HG02588 (cell line): ENCODE measurements around the gene RBSN.

ENCODE experiments used
- ATAC-seq: cut with Tn5 transposase; IDR thresholded peaks from one replicate; pipeline ENCODE4 v1.9.1; 2021; ENCODE audit warnings: mild to moderate bottlenecking, moderate library complexity; ENCODE audit not compliant: unreplicated experiment

RBSN gene

DNA sequence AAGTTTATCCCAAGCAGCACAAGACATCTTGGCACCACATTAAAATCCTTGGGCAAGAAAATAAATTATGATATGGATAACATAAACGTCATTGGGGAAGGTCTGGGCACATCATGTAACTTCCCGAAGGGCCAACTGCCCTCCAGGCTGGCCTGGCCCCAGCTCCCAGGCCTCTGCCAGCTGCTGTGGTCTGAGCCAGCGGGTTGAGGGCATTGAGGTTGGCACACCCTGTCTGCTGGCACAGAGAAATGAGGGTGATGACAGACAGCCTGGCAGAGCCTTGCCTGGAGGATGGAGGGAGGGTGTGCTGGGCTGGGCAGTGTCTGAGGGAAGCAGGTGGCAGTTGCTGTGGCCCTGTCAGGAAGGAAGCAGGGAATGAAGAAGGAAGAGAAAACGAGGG, 3.3 kb upstream of the RBSN start:
- ATAC-seq, result no peak

DNA sequence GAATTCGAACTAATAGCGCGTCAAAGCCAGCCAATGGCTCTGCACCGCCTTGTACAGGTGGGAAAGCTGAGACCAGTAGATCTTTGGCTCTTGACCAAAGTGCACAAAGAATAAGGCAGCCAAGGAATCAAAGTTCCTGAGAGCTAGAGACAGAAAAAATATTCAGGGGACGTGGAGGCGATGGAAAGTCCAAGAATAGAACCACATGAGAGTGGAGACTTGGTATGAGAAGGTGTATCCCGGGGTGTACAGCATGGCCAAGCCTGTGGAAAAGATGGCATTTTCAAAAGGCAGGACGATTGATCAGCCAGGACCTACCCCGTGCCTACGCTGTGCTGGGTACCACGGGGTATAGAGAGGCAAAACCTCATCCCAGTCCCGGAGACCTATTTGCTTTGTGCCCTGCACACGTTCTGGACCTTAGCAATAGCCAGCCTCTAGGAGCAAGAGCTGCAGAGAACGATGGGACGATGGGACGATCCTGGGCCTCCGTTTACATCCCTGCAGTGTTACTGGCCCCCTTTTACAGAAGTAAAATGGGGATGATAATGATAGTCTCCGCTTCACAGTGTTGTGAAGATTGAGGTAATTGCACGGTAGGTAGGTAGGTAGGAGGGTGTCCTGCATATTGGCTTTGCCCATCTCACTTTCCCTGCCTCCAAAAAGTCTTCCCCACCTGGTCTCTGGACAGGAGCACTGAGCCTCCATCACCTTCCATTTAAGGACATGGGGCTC, 583 bp upstream of the RBSN start:
- ATAC-seq, result peak; percentile 16

DNA sequence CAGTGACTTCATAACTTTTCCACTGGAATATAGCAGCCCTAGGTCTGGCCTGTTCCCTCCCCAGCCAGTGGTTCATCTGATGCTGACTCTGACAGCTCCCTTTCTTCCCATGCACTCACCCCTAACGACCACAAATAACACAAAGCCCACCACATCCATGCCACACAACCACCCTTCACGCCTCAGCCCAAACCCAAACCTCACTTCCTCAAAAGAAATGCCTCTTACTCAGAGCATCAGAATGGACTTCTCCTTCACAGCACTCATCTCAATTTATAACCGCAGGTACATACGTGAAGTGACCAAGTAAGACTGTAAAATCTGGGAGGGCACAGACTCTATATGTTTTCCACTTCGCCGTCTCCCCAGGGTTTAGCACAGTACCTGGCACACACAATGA, 1.1 kb downstream of the RBSN start:
- no peak for ATAC-seq

DNA sequence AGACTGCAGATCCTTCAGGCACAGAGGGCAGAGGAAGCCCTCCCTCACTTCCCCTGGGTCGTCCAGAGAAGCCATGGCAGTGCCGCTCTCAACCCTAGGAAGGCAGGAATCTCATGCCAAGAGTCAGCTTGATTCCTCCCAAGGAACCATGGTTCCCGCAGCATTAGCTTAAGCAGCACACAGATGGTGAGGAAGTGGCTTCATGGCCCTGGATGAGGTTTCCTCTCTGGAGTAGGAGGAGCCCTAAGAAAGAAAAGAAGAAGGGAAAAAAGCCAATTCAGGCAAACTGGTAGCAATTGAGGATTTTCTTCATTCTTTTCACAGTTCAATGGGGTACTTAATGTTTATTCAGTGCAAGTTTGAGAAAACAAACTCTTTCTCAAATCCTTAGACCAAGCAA, 2.9 kb downstream of the RBSN start:
- no peak for ATAC-seq

DNA sequence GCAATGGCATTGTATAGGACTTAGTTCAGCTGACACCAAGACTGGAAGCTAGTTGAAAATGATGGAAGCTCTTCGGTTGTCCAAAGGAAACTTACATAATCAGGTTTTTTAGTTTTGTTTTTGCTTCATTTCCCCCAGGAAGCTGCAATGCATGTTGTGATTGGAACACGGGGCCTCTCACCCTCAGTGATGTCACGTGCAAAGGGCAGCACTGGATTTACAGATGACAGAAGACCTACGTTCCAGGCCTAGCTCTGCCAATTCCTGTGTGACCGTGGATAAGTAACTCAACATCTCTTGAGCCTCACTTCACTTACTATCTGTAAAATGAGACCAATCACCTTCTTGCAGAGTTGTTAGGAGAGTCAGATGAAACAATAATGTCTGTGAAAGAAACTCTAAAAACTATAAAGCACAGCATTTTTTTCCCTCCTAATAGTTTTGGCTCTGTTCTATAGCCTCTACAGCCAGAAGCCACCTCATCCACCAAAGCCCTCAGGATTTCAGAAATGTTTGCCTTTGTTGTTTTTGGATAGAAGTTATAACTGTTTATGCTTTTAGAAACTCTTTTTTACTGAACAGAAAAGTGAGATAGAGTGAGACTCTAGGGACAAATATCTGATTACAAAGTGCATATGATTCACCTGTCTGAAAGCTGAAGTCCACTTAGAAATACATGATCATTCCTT, 4.6 kb downstream of the RBSN start:
- no peak for ATAC-seq

DNA sequence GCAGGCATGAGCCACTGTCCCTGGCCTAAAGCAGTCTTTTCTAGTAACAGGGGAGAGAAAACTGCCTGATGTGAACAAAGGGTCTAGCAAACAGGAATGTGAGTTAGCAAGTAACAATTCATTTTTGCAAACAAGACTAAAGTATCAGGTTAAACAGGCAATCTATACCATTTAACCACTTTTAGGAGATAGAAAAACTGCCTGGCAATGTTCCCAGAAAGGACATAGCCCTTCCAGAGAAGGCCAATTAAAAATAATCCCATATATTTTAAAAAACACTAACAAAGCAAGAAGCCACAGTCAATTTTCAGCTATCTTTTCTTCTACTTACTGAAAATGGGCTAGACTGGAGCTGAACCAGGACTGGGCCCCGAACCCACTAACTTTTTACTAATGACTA, 6.3 kb downstream of the RBSN start:
- ATAC-seq, result no peak

DNA sequence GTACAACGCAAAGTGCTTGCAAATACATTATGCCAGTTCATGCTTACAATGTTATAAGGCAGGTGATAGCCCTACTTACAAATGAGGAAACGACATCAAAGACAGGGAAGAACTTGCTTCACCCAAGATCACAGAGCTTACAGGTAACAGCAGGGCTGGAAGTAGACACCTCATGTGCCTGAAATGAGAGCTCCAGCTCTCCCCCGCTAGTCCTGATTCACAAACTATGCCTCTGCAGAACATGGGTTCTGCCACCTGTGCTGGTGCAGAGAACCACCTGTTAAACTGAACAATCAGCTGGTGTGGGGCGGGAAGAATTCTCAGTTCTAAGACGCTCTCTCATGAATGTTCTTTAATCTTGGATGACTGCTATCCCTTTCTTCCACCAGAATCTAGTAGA, 7.4 kb downstream of the RBSN start:
- ATAC-seq, result no peak

DNA sequence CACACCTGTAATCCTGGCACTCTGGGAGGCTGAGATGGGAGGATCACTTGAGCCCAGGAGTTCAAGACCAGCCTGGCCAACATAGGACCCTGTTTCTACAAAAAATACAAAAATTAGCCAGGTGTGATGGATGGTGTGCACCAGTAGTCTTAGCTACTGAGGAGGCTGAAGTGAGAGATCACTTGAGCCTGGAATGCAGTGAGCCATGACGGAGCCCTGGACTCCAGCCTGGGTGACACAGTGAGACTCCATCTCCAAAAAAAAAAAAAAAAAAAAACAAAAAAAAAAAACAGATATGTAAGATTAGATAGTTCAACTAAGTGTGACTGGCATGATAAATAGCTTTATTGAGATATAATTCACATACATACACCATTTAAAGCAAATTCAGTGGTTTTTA, 9.7 kb downstream of the RBSN start:
- ATAC-seq, result no peak

DNA sequence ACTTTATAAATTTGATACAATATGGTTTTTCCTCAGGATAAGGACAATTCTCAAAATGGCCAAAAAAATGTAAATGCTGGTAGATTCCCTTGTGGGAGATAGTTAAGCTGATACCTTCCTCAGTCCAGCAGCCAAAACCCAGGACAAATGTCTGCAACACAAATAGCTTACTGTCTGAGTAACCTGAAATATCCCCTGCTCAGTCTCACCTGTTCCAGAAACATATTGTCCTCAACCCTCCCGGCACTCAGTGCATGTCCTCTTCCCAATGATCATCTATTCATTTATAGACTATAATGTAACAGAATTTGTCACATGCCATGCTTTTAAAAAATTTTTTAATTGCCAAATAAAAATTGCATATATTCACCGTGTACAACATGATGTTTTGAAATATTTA, 12.2 kb downstream of the RBSN start:
- no peak for ATAC-seq

DNA sequence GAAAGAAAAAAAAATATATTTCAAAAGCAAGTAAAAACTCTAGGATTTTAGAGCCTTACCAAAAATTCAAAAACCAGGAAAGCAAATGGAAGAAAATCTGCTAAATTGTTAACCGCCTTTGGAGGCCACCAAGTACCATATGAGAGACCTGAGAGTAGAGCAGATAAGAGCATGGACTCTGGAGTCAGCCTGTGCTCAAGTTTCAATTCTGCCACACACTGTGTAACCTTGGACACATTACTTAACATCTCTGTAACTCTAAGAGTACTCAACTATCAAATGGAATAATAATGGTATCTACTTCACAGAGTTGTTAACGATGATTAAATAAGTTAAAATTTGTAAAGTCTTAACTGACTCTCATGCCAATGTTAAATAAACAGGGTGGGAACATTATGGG, 12.7 kb downstream of the RBSN start:
- ATAC-seq, result no peak

DNA sequence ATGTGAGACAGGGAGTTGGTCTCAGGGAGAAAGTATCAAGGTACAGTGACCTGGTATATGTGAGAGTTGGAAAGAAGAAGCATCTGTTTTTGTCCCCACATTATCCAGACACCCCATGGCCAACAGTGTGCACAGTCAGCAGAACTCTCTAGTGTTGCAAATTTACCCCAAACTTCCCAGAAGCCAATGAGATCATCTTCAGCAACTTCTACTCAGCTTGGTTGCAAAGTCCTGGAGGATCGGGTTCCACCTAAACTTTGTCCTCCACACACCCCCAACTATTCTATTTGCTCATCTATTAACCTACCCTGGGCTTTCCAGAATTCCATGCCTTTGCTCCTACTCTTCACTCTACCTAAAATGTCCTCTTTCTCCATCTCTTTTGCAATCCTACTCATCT, 15.7 kb downstream of the RBSN start:
- no peak for ATAC-seq

DNA sequence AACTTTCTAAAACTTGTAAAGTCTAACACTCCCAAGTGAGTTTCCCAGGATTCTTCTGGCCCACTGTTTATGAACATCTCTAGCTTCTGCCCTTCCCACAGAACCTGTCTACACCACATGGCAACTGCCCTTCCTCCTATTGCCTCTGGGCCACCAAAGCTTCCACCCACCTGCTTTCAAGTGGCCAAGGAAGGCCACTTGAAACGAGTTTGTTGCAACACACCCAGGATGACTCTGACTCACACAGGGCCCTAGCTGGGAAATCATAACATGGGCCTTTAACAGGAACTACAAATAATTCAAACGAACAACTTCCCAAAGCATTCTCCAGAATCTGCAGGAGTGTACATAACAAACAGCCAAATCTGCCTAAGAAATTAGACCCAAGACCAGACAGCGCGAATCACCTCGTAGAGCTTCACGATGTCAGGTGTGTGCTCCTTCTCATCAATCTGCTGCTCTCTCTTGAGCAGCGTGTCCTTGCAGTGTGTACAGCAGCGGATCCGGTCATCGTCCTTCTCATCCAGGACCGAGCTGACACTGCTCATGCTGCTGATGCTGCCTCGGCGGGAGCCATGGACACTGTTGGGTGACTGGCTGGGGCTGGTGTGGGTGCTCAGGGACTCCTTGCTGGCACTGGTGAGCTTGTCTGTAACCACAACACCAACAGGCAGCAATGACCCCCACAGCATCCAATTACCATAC, 16.8 kb downstream of the RBSN start:
- ATAC-seq, result no peak

DNA sequence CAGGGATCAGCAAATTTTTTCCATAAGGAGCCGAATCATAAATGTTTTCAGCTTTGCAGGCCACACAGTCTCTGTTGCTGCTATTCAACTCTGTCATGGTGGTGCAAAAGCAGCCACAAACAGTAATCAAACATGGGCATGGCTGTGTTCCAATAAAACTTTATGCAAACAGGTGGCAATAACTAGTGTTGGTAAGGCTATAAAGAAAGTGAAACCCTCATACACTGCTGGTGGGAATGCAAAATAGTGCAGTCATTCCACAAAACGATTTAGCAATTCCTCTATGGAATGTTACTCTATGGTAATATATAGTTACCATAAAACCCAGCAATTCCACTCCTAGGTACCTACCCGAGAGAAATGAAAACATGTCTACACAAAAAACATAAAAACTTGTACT, 19.9 kb downstream of the RBSN start:
- ATAC-seq, result no peak

DNA sequence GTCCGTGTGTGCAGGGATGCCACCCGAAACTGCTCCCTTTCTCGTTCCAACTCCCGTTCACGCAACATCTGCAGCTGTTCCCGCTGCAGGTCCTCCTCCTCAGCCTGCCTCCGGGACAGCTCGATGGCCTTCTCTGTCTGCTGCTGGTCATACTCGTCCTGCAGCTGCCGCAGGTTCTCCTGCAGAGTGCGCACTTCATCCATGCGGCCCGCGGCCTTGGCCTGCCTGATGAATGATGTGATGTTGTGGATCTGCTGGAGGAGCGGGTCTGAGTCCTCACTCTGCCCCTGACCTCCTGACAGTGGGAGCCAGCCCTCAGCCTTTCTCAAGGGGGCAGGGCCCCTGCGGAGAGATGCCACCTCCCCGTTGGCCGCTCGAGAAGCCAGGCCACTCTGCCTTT, 24.4 kb downstream of the RBSN start:
- no peak for ATAC-seq

DNA sequence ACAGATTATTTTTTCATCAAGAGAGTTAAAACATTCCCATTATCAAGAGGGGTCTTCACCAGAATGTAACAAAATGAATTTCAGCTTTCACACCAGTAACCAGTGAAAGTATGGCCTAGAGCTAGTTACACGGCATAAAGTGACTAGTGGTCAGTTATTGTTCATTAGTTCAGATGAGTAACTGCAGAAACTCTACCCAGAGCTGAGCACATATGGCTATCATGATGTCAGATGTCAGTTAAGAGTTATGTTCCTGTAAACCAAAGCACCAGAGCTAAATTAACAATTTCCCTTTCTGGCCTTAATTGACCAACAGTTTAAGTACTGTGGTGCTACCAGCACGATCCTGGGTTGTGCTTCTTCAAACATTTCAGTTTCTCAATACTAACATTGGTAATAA, 27.2 kb downstream of the RBSN start:
- no peak for ATAC-seq

DNA sequence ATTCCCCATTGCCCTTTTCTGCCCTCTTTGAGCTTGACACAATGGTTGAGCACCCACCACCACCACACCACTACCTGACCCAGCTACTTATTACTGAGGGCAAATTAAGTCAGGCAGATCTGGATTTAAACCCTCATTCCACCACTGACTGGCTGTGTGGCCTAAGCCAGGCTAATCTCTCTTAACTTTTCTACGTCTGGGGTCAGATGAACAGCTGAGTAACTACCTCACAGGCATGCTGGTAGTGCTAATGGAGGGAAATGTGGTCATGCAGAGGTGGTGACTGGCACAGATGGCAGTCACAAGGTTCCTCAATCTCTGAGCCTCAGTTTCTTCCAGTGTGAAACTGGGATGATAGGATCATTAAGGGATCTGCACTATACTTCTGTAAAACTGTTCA, 29.5 kb downstream of the RBSN start:
- no peak for ATAC-seq

DNA sequence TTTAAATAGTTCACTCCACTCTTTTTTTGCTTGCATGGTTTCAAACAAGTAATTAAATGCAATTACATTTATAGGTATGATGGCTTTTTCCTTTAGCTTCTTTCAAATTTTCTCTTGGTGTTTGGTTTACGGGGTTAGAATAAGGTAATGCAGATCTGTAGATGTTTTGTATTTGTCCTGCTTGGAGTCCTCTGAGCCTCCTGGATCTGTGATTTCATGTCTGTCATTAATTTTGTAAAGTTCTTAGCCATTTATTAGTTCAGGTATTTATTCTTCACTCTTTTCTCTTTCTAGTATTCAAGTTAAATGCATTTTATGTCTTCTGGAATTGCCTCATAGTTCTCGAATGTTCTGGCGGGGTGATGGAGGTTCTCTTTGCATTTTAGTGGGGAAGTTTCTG, 32.5 kb downstream of the RBSN start:
- ATAC-seq, result no peak

DNA sequence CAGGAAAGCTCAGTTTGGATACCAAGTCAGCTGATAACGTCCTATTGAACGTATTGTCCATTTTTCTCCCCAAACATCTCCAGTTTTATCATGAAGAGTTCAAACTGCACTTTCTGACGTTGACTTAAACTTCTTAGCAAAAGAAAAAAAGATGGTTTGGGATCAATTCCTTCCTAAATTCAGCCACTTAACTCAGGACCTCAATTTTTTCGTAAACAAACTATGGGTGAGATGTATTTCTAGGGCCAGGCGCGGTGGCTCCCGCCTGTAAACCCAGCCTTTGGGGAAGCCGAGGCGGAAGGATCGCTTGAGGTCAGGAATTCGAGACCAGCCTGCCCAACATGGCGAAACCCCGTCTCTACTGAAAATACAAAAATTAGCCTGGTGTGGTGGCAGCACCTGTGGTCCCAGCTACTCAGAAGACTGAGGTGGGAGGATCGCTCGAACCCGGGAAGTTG, 33.4 kb downstream of the RBSN start:
- ATAC-seq, result no peak

DNA sequence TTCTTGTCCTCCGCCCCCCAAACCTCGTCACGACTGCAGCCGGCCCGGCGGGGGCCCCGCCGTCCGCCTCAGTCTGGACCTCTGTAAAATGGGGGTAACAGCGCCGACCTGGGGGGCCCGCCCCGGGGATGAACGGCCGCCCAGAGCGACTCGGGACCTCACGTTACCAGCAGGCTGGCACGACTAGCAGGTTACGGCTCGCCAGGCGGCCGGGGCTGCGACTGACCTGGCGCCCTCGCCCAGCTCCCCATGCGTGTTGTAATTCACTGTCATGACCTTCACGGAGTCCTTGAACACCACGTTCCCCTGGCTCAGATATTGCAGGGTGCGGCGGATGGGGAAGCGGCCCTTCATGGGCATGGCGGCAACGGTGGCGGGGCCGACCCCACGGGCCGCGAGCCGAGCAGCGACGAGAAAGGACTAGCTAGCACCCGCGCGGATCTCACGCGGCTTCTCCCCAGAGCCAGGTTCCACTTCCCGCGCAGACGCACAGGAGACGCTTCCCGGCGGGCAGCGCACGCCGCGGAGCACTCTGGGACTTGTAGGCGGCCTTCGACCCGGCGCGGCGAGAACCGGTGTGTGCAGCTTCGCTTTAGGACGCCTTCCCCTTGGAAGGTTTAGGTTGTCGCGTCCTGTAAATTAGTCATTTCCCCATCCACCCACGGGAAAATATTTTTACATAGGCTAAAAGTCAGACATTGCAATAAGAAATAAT, 34.0 kb downstream of the RBSN start, which contains the start of gene MRPS25:
MRPS25 (minus strand) TSS at position 481 of the 715 bp plus-strand sequence; CDS start at position 360, 121 bp downstream.
- ATAC-seq, result peak; percentile 96

DNA sequence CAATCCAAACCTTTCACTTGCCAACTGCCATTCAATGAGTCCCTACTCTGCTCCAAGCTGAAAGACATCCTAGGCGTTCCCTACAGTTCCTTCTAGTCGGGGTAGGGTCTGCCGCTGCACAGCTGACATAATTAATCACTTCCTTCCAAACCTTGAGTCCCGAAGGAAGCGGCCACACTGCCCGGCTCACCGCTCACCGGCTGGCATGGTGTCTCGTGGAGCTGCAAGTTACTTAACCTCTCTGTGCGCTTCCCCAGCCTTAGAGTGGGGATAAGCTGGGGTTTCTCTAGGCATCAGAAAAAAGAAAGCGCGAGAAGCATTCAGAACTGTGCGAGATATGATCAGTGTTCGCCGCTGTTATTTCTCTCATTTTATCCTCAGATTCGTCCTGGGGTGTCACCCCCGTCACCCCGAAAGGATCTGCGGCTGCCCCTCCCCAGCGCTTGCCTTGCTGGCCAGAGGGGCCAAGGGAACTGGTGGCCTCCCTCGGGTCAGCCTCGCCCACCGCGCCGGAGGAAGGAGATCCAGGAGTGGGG, 34.6 kb downstream of the RBSN start:
- peak; percentile 10 for ATAC-seq

DNA sequence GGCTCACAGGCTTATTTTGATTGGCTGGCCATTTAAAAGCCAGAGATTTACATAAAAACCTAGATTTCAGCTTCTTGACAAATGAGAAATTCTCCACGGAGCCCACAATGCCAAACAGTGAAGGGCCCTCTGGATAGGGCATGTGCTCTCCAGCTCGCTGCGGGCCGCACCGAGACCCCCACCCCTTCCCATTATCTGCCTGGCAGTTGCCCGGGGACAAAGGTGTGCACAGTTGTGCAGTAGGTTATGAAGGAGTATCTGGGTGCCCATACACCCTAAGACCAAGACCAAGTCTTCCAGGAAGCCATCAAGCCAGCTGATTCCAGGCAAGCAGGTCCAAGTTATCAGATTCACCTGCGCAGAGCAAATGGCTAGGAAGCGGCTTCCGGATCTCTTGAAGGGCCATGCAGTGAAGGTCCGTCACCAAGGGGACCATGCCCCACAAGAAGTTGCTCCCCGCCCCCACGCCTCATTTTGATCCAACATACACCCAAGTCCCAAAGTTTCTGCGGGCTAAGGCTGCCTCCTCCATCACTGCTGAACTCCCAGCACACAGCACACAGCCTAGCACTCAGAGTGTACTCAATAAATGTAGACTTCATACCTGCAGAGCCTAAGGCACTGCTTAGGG, 35.2 kb downstream of the RBSN start:
- ATAC-seq, result no peak
